ENCODE measurements around the gene UMODL1. TPM values are rescaled to one million over a fixed set of nuclear protein-coding genes. Genes with fewer than 3 reads are reported as not detected.

Gene UMODL1
- total RNA-seq, 1 donor from 2014 or later = not detected

- Mint-ChIP-seq H3K27me3 (ENCODE audit: low read depth) (peaks cover 2% of the 10 kb centered on the region), H3K36me3 (no peaks in the 10 kb centered on the region), H3K9me3 (no peaks in the 10 kb centered on the region), H3K4me1 (peaks cover 12% of the 10 kb centered on the region), H3K27ac (no peak overlapping the region), H3K4me3 (no peak overlapping the region)
- TF ChIP-seq CTCF (IDR thresholded peaks at IDR 0.05; ENCODE audit: unreplicated experiment) = peak; percentile 47
- DNase-seq (ENCODE audit: low spot score in 2 of 2, unreplicated experiment in 2 of 2) = peak in 1 of 2 experiments; percentile 75
These were observed 36.9 kb downstream of the UMODL1 start for GRCh38 chr21:42107881-42108553.

- no peaks in the 10 kb centered on the region for H3K9me3 Mint-ChIP-seq
- no peak overlapping the region for H3K4me3 Mint-ChIP-seq
- no peaks in the 10 kb centered on the region for H3K36me3 Mint-ChIP-seq
- H3K27ac Mint-ChIP-seq = no peak overlapping the region
- H3K4me1 Mint-ChIP-seq = peaks cover 13% of the 10 kb centered on the region
- DNase-seq (ENCODE audit: low spot score in 2 of 2, unreplicated experiment in 2 of 2) = no peak
- peaks cover under 1% of the 10 kb centered on the region for H3K27me3 Mint-ChIP-seq (ENCODE audit: low read depth)
- TF ChIP-seq CTCF (IDR thresholded peaks at IDR 0.05; ENCODE audit: unreplicated experiment) = no peak
These were observed 37.6 kb downstream of the UMODL1 start for GRCh38 chr21:42108554-42109340.

GRCh38 chr21:42109473-42109872, 38.4 kb downstream of the UMODL1 start:
- TF ChIP-seq CTCF (IDR thresholded peaks at IDR 0.05; ENCODE audit: unreplicated experiment) = no peak
- no peak for DNase-seq (ENCODE audit: low spot score in 2 of 2, unreplicated experiment in 2 of 2)
- H3K4me3 Mint-ChIP-seq = no peak overlapping the region
- no peaks in the 10 kb centered on the region for H3K9me3 Mint-ChIP-seq
- H3K27me3 Mint-ChIP-seq (ENCODE audit: low read depth) = no peaks in the 10 kb centered on the region
- no peak overlapping the region for H3K27ac Mint-ChIP-seq
- H3K36me3 Mint-ChIP-seq = no peaks in the 10 kb centered on the region
- peaks cover 13% of the 10 kb centered on the region for H3K4me1 Mint-ChIP-seq

GRCh38 chr21:42109873-42110525, 38.9 kb downstream of the UMODL1 start:
- no peak overlapping the region for H3K4me3 Mint-ChIP-seq
- H3K9me3 Mint-ChIP-seq = no peaks in the 10 kb centered on the region
- TF ChIP-seq CTCF (IDR thresholded peaks at IDR 0.05; ENCODE audit: unreplicated experiment) = no peak
- peaks cover 13% of the 10 kb centered on the region for H3K4me1 Mint-ChIP-seq
- no peaks in the 10 kb centered on the region for H3K36me3 Mint-ChIP-seq
- DNase-seq (ENCODE audit: low spot score in 2 of 2, unreplicated experiment in 2 of 2) = no peak
- peaks cover under 1% of the 10 kb centered on the region for H3K27me3 Mint-ChIP-seq (ENCODE audit: low read depth)
- H3K27ac Mint-ChIP-seq = no peak overlapping the region

GRCh38 chr21:42110691-42111469, 39.8 kb downstream of the UMODL1 start:
- H3K36me3 Mint-ChIP-seq = no peaks in the 10 kb centered on the region
- H3K27me3 Mint-ChIP-seq (ENCODE audit: low read depth) = peaks cover 2% of the 10 kb centered on the region
- no peaks in the 10 kb centered on the region for H3K9me3 Mint-ChIP-seq
- peaks cover 13% of the 10 kb centered on the region for H3K4me1 Mint-ChIP-seq
- no peak overlapping the region for H3K4me3 Mint-ChIP-seq
- H3K27ac Mint-ChIP-seq = no peak overlapping the region
- DNase-seq (ENCODE audit: low spot score in 2 of 2, unreplicated experiment in 2 of 2) = no peak
- no peak for TF ChIP-seq CTCF (IDR thresholded peaks at IDR 0.05; ENCODE audit: unreplicated experiment)
